ENCODE results near the gene BLMH. TPM values are rescaled to one million over a fixed set of nuclear protein-coding genes. Genes with fewer than 3 reads are reported as not detected.

The BLMH gene
- total and polyA plus RNA-seq, 2 donors (not counting 3 experiments of a cell fraction or from before 2014, with no cell fraction given): 24.6 to 65.8 TPM

- FAIRE-seq (no peak), DNase-seq (ENCODE audit: low read depth, low spot score) (no peak)
- peaks cover 5% of the 10 kb centered on the region for H3K4me1 ChIP-seq (ENCODE audit: control insufficient read depth, extremely low read depth, insufficient read depth, low read length)
- TF ChIP-seq CTCF (IDR thresholded peaks at IDR 0.05; ENCODE audit: extremely low read depth in 1 of 2, insufficient read depth in 1 of 2, low read depth in 1 of 2, low read length in 2 of 2) (no peak), JUN (IDR thresholded peaks at IDR 0.05; ENCODE audit: borderline replicate concordance, insufficient read depth, insufficient read length, low read depth) (no peak), POLR2A (IDR thresholded peaks at IDR 0.05; ENCODE audit: low read depth, low read length) (no peak), EZH2 (IDR thresholded peaks at IDR 0.05; ENCODE audit: borderline replicate concordance, low read depth, low read length, severe bottlenecking) (no peak), GATA2 (IDR thresholded peaks at IDR 0.05; ENCODE audit: insufficient read depth, insufficient read length, low read depth, low read length) (no peak), MYC (IDR thresholded peaks at IDR 0.05; ENCODE audit: low read depth, low read length) (no peak), FOS (IDR thresholded peaks at IDR 0.05; ENCODE audit: borderline replicate concordance, insufficient read depth, low read length) (no peak), MAX (IDR thresholded peaks at IDR 0.05; ENCODE audit: insufficient read depth, insufficient read length) (no peak), POLR2AphosphoS5 (IDR thresholded peaks at IDR 0.05; ENCODE audit: insufficient read depth, low read depth, low read length) (no peak)
- no peak overlapping the region for H3K9ac ChIP-seq (replicated peaks; ENCODE audit: extremely low read depth, insufficient read depth, low read length)
- H3K4me3 ChIP-seq (replicated peaks in 1 of 3; ENCODE audit: insufficient read depth in 1 of 3, low read depth in 1 of 3, low read length in 3 of 3): no peak overlapping the region
- ChIA-PET POLR2A (no interaction called here), CTCF (interaction anchor here (0.9 to 1.1 kb wide), 4 partner anchors 8 to 21 kb away, joined by 3 to 6 read pairs (median 4); no protein-coding TSS in a partner anchor)
- no TSS peak for BruUV-seq (replicated peaks)
- dilution Hi-C loops (cut with MboI; ENCODE audit: extremely low pct_ligation_motif_present, low sequenced_read_pairs): no loop called here
- H3K36me3 ChIP-seq (ENCODE audit: control insufficient read depth in 2 of 2, extremely low read depth in 1 of 2, insufficient read depth in 2 of 2, low read length in 2 of 2): peaks cover 15% of the 10 kb centered on the region in 2 experiments
- H3K27ac ChIP-seq (ENCODE audit: insufficient read depth, low read depth, low read length): no peak overlapping the region
- no peaks in the 10 kb centered on the region for H3K9me3 ChIP-seq (replicated peaks; ENCODE audit: control insufficient read depth, insufficient read depth, low read length)
- H3K27me3 ChIP-seq (ENCODE audit: control insufficient read depth in 2 of 2, insufficient read depth in 2 of 2, low read length in 2 of 2): no peaks in the 10 kb centered on the region
- intact Hi-C loops (cut with micrococcal nuclease): no loop called here
- no peaks in the 10 kb centered on the region for H3K9me1 ChIP-seq (replicated peaks; ENCODE audit: control insufficient read depth, extremely low read depth, insufficient read depth, low read length)
- peaks cover 5% of the 10 kb centered on the region for H3K79me2 ChIP-seq (ENCODE audit: control insufficient read depth, insufficient read depth, low read length)
- H2AFZ ChIP-seq (ENCODE audit: low read depth, low read length): no peak overlapping the region
- no peak overlapping the region for H3K4me2 ChIP-seq (ENCODE audit: insufficient read depth, low read length)
- H4K20me1 ChIP-seq (replicated peaks; ENCODE audit: control insufficient read depth, extremely low read depth, insufficient read depth, low read length): no peaks in the 10 kb centered on the region
Observed at GRCh38 chr17:30256756-30257506, 34.8 kb downstream of the BLMH start.

Data from endothelial cell of umbilical vein (primary cell).